Uterus (tissue), 2 donors: ENCODE results near the gene HERPUD2.

Experiments
- POLR2A ChIP-seq, 2 donors: fragments of 450-650 bp; IDR thresholded peaks; one replicate each; pipeline ENCODE4 v1.6.1; 2016; ENCODE audit warnings: antibody characterized with exemption in 2 of 2, mild to moderate bottlenecking in 1 of 2, moderate library complexity in 1 of 2
- TF ChIP-seq, protein P1 (sequence below), 4 experiments: fragments of 200-600 bp in 2 of 4; fragments of 450-650 bp in 2 of 4; sonication (generic) in 2 of 4; IDR thresholded peaks; one replicate each; pipeline ENCODE4 v1.5.1; 2016 to 2019; ENCODE audit warnings: antibody characterized with exemption in 4 of 4, mild to moderate bottlenecking in 2 of 4, moderate library complexity in 1 of 4

DNA sequence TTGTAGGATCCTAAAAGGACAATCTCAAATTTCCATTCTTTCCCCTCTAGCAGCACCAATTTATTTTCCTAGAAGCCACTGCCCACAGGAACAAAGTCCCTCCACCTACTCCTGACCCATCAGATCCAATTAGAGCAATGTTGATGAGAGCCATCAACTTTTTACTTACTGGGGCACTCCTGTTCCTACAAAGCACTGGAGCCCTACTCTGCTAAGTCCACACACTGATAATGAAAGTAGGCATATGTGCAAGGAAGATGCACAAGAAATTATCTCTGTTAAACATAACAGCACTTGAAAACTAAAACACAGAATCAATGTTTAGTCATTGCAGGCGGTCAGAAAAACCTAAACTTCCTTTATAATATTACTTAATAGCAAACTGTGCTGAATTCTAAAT lies 3.6 kb downstream of the HERPUD2 start:
- TF ChIP-seq, protein P1, sequence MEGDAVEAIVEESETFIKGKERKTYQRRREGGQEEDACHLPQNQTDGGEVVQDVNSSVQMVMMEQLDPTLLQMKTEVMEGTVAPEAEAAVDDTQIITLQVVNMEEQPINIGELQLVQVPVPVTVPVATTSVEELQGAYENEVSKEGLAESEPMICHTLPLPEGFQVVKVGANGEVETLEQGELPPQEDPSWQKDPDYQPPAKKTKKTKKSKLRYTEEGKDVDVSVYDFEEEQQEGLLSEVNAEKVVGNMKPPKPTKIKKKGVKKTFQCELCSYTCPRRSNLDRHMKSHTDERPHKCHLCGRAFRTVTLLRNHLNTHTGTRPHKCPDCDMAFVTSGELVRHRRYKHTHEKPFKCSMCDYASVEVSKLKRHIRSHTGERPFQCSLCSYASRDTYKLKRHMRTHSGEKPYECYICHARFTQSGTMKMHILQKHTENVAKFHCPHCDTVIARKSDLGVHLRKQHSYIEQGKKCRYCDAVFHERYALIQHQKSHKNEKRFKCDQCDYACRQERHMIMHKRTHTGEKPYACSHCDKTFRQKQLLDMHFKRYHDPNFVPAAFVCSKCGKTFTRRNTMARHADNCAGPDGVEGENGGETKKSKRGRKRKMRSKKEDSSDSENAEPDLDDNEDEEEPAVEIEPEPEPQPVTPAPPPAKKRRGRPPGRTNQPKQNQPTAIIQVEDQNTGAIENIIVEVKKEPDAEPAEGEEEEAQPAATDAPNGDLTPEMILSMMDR (IDR thresholded peaks at IDR 0.05) = no peak
- no peak for TF ChIP-seq POLR2A (IDR thresholded peaks at IDR 0.05)
